ENCODE results near the gene FOXP1.

The FOXP1 gene

GRCh38 chr3:71423151-71423906 lies 160.2 kb downstream of the FOXP1 start:
- no peak for DNase-seq

- DNase-seq: no peak
Observed at GRCh38 chr3:71421820-71422566, 161.5 kb downstream of the FOXP1 start.

- no peak for DNase-seq
Observed at GRCh38 chr3:71421475-71421819, 162.1 kb downstream of the FOXP1 start.

DNA sequence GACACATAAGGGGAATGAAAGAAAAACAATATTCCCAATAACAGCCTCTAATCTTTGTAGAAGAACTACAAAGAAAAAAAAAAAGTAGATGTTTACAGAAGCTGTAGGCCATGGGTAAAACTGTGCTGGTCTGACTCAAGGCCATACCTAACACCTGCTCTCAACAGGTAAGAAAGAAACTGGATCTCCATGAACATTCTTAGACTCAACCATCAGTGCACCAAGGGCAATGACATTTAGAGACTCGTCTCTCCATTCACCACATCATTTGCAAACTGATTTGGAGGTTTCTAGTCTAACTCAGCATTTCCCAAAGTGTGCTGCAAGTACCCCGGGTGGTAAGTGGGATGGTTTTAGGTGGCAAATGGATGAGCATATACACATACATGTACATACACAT lies 164.2 kb downstream of the FOXP1 start:
- no peak for DNase-seq

DNA sequence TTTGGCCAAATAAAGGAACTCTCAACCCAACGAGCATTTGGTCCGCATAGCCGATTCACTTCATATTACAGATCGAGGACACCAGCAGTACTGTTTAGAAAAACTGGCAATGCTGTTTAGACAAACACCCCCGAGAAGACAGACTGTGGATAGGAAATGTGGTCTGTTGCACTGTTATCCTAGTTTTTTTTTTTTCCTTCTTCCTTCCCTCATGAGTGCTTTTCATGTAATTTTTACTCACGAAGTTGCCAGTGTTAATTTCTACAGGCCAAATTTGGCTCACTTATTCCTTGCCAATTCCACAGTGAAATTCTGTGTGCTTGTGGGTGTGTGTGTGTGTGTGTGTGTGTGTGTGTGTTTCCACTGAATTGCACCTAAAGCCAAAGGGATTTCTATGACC lies 165.7 kb downstream of the FOXP1 start:
- DNase-seq: no peak

DNA sequence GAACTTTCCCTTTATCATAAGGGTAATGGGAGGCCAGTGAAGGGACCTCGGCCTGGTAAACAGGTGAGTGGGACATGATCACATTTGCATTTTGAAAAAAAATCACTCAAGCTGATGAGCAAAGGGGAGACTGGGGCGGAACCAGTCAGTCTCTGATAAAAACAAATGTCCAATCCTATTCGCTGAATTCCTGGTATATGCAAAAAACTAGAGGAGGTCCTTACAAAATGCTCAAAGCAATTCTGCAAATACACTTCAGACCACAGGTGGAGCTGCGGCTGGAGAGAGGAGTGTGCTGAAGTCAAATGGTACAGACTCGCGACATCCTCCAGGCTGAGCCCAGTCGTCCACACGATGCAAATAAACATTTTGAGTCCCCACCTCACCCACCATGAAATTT lies 166.7 kb downstream of the FOXP1 start:
- no peak for DNase-seq

GRCh38 chr3:71415681-71416122 lies 167.8 kb downstream of the FOXP1 start:
- DNase-seq: no peak

DNA sequence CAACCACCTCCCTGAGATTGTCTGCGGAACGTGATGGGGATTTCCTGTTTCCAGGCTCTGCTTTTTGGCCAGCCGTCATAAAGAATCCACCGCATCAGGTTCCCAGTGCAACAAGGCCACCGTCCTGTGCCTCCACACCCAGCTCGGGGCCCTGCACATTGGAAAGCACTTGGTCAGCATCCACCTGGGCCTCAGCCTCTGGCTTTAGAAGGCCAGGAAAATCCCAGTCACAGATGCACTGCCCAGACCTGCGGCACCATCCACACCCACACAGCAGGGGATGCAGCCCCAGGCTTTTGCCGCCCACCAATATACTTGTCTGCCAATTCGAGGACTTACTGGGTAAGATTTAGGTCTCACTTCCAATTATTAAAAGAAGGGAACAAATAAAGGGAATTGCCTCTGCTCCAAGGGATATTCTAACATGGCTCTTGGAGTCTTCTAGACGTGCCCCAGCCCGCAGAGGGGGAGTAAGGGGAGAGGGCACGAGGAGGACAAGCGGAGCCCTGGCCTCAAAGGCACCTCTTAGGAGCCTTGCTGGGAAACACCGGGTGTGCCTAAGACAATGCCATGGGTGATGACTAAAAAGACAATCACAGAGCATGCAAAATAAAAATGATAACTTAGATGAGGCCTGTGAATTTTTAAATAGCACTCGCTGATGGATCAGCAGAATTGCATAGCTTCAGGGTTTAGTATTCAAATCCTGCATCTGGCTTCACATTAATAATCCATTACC lies 169.2 kb downstream of the FOXP1 start:
- no peak for DNase-seq

- no peak for DNase-seq
Observed at GRCh38 chr3:71413572-71413971, 170.0 kb downstream of the FOXP1 start.

DNA sequence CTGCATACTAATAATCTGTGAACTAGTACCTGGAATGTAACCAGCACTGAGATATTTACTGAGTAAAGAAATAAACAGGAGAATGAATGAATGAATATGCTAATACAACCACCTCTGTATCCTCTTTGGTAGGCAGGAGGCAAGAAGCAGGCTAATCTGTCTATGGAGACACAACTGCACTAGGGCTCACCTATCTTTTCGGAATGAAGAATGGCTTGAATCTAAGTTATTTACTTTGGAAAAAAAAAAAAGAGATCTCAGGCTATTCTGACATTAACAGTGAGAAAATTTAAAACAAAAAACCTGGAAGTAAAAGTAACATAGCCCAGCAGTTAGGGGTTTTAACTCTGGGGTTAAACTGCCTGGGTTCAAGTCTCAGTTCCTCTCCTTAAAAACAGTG lies 174.2 kb downstream of the FOXP1 start:
- DNase-seq: no peak

GRCh38 chr3:71408903-71409302 lies 174.6 kb downstream of the FOXP1 start:
- no peak for DNase-seq

- no peak for DNase-seq
Observed at GRCh38 chr3:71407823-71408222, 175.7 kb downstream of the FOXP1 start.

- no peak for DNase-seq
Observed at GRCh38 chr3:71406972-71407810, 176.3 kb downstream of the FOXP1 start.

- DNase-seq: no peak
Observed at GRCh38 chr3:71402911-71403310, 180.6 kb downstream of the FOXP1 start.

DNA sequence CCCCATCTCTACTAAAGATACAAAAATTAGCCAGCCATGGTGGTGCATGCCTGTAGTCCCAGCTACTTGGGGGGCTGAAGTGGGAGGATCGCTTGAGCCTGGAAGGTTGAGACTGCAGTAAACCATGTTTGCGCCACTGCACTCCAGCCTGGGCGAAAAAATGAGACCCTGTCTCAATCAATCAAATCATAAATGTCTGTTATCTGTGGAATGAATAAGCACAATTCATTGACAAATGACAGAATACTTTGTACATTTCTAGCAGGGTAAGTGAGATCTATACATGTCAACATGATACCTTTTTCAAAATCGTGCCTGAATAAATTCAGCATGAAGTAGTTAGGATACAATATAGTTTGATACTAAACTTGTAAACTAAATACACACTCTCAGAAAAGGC lies 181.2 kb downstream of the FOXP1 start:
- no peak for DNase-seq

GRCh38 chr3:71401695-71402231 lies 181.8 kb downstream of the FOXP1 start:
- DNase-seq: no peak

DNA sequence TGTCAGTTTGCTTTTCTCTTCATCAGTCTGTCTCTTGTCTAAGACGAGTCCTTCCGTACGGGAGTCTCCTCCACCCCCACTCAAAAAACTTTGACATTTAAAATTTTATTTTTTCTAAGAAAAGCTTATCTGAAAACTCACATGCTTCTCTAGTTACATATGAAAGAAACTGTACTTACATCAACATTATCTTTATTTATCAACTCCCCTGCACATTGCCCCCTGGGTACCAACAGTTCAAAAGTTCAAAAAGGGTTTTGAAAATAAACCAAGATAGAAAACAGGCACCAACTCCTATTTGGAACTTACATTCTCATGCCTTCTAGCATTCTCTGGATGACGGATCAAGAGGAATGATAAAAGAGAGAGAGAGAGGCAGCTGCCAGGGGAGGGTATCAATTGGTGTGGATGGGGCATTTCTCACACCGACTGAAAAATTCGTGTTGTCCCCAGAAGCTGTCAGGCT lies 182.5 kb downstream of the FOXP1 start:
- no peak for DNase-seq

DNA sequence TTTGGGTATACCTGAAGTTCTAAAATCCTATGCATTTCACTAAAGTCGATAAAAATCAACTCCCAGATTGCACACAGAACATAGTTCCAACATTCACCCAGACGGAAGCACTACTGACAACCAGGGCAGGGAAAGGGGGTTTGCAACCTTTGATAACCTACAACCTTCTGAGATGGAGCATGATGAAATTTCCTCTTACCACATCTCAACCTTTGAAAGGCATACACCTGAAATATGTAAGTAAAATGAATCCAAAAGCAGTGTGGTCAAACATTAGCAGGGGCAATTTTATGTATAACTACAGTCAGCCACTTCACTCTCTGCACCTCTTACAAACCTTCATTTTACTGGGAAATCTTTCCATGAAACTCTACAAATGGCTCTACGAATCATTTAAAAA lies 184.1 kb downstream of the FOXP1 start:
- no peak for DNase-seq

- DNase-seq: no peak
Observed at GRCh38 chr3:71398157-71398836, 185.2 kb downstream of the FOXP1 start.

DNA sequence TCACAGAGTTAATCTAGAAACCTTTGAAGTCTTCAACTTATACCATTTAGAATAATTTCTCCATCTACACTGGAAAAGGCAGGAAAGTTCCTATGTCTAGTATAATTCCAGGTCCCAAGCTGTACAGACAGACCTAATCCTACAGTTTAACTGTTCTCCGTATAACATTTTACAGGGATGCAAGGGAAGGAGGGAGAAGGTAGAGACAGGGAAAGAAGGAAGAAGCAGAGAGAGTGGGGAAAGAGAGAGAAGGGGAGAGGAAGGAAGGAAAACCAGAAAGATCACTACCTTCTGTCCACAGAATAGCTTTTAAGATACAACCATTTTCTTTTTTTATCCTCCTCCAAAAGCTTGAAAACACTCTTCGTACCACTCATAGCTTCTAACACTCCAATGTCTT lies 185.8 kb downstream of the FOXP1 start:
- no peak for DNase-seq

DNA sequence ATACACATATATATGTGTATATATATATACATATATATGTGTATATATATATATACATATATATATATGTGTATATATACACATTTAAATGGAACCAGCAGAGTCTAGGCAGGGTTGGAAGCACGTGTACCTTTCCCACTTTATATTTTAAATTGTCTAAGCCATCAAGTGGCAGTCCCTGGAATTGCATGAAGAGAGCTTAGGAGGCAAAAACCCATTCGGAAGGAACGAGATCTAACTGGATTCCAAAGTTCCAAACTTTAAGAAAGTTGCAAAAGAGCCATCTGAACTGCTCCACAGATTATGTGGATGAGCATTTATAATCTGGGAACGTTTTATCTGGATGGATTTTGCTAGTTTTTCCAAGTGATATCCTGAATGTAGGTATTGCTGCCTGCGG lies 186.5 kb downstream of the FOXP1 start:
- no peak for DNase-seq
